GM19023 (cell line): Measurements from ENCODE around the gene APC.
"Not testable (repeated sequence)": the region's sequence is repeated elsewhere in the genome, so short reads cannot be mapped to it uniquely, and the experiment has no call there.

Source experiments
- ATAC-seq: cut with Tn5 transposase; IDR thresholded peaks from one replicate; pipeline ENCODE4 v1.9.1; 2021; ENCODE audit warnings: mild to moderate bottlenecking, moderate library complexity; ENCODE audit not compliant: unreplicated experiment

APC gene

GRCh38 chr5:112713206-112713605 is 24.5 kb upstream of the APC start:
- no peak for ATAC-seq

GRCh38 chr5:112716895-112717294 is 20.8 kb upstream of the APC start:
- ATAC-seq, result not testable (repeated sequence)

GRCh38 chr5:112717506-112718082 is 20.1 kb upstream of the APC start:
- ATAC-seq, result no peak

- ATAC-seq, result no peak
Observed at GRCh38 chr5:112718344-112718743, 19.3 kb upstream of the APC start.

GRCh38 chr5:112720576-112720975 is 17.1 kb upstream of the APC start:
- ATAC-seq, result no peak

- ATAC-seq, result no peak
Observed at GRCh38 chr5:112724901-112725300, 12.8 kb upstream of the APC start.

GRCh38 chr5:112729630-112730029 is 8.1 kb upstream of the APC start:
- ATAC-seq, result no peak

GRCh38 chr5:112732131-112732530 is 5.6 kb upstream of the APC start:
- no peak for ATAC-seq

- ATAC-seq, result no peak
Observed at GRCh38 chr5:112733586-112733985, 4.1 kb upstream of the APC start.

- ATAC-seq, result no peak
Observed at GRCh38 chr5:112734597-112734996, 3.1 kb upstream of the APC start.

GRCh38 chr5:112735702-112736101 is 2.0 kb upstream of the APC start:
- ATAC-seq, result no peak

GRCh38 chr5:112737070-112737462 is 619 bp upstream of the APC start:
- ATAC-seq, result no peak

GRCh38 chr5:112738191-112738560 is 491 bp downstream of the APC start:
- peak; percentile 16 for ATAC-seq

- ATAC-seq, result no peak
Observed at GRCh38 chr5:112742424-112742823, 4.7 kb downstream of the APC start.

GRCh38 chr5:112743631-112744030 is 5.9 kb downstream of the APC start:
- ATAC-seq, result no peak

- ATAC-seq, result no peak
Observed at GRCh38 chr5:112752335-112752734, 14.7 kb downstream of the APC start.

GRCh38 chr5:112755703-112756102 is 18.0 kb downstream of the APC start:
- no peak for ATAC-seq

- ATAC-seq, result no peak
Observed at GRCh38 chr5:112757468-112758208, 20.0 kb downstream of the APC start.

- no peak for ATAC-seq
Observed at GRCh38 chr5:112758676-112759075, 21.0 kb downstream of the APC start.

- ATAC-seq, result no peak
Observed at GRCh38 chr5:112762113-112762810, 24.6 kb downstream of the APC start.

GRCh38 chr5:112763165-112763564 is 25.5 kb downstream of the APC start:
- ATAC-seq, result no peak

GRCh38 chr5:112772124-112772523 is 34.4 kb downstream of the APC start:
- ATAC-seq, result no peak
